Measurements from ENCODE around the gene SLC66A3.

- TF ChIP-seq, protein P1, sequence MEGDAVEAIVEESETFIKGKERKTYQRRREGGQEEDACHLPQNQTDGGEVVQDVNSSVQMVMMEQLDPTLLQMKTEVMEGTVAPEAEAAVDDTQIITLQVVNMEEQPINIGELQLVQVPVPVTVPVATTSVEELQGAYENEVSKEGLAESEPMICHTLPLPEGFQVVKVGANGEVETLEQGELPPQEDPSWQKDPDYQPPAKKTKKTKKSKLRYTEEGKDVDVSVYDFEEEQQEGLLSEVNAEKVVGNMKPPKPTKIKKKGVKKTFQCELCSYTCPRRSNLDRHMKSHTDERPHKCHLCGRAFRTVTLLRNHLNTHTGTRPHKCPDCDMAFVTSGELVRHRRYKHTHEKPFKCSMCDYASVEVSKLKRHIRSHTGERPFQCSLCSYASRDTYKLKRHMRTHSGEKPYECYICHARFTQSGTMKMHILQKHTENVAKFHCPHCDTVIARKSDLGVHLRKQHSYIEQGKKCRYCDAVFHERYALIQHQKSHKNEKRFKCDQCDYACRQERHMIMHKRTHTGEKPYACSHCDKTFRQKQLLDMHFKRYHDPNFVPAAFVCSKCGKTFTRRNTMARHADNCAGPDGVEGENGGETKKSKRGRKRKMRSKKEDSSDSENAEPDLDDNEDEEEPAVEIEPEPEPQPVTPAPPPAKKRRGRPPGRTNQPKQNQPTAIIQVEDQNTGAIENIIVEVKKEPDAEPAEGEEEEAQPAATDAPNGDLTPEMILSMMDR (IDR thresholded peaks at IDR 0.05; ENCODE audit: borderline replicate concordance, extremely low read depth, low read length, poor library complexity, severe bottlenecking): no peak
- no peak for TF ChIP-seq EZH2 (IDR thresholded peaks at IDR 0.05; ENCODE audit: borderline replicate concordance, low read depth, low read length, severe bottlenecking)
Measured at GRCh38 chr2:11117776-11118175, 37.5 kb upstream of the SLC66A3 start.
